Transverse colon (tissue), 4 donors: ENCODE measurements around the gene C17orf100. TPM values are rescaled to one million over a fixed set of nuclear protein-coding genes. Genes with fewer than 3 reads are reported as not detected.

Experiments
- DNase-seq: peaks from one replicate; pipeline ENCODE4 v3.0.0-alpha.2; 2019
- H3K27ac ChIP-seq, 4 donors: fragments of 200-600 bp; sonication (generic); 2 replicates each; pipeline ENCODE4 v1.5.1; 2016 to 2018; ENCODE audit warnings: inconsistent platforms in 4 of 4
- H3K27me3 ChIP-seq: fragments of 200-600 bp; sonication (generic); 2 replicates; pipeline ENCODE4 v1.5.1; 2017; ENCODE audit warnings: inconsistent platforms
- H3K36me3 ChIP-seq, 4 donors: fragments of 200-600 bp; sonication (generic); 2 replicates each; pipeline ENCODE4 v1.5.1; 2017 to 2019; ENCODE audit warnings: inconsistent platforms in 4 of 4
- H3K4me1 ChIP-seq, 4 donors: fragments of 200-600 bp; sonication (generic); 2 replicates each; pipeline ENCODE4 v1.5.1; 2017 to 2020; ENCODE audit warnings: inconsistent platforms in 4 of 4
- H3K4me3 ChIP-seq, 4 donors: fragments of 200-600 bp; sonication (generic); 1 replicate in 1 of 4; 2 replicates in 3 of 4; pipeline versions ENCODE4 v1.5.1 to v1.6.1; 2017 to 2019; ENCODE audit warnings: inconsistent platforms in 4 of 4
- H3K9me3 ChIP-seq, 2 donors: fragments of 200-600 bp; sonication (generic); 2 replicates each; pipeline ENCODE4 v1.5.1; 2017 to 2019; ENCODE audit warnings: inconsistent platforms in 2 of 2
- CTCF ChIP-seq, 5 experiments: fragments of 200-600 bp in 3 of 5; fragments of 450-650 bp in 2 of 5; sonication (generic) in 3 of 5; IDR thresholded peaks; 1 replicate in 2 of 5; 2 replicates in 3 of 5; pipeline ENCODE4 v1.5.1; 2016 to 2017; ENCODE audit warnings: antibody characterized with exemption in 5 of 5, inconsistent platforms in 3 of 5, mild to moderate bottlenecking in 2 of 5, moderate library complexity in 1 of 5
- EP300 ChIP-seq: sonication (generic); formaldehyde crosslinking; IDR thresholded peaks from one replicate; pipeline ENCODE4 v1.6.1; 2017; ENCODE audit warnings: antibody characterized with exemption, low read depth
- POLR2A ChIP-seq: fragments of 450-650 bp; IDR thresholded peaks from one replicate; pipeline ENCODE4 v1.6.1; 2016; ENCODE audit warnings: antibody characterized with exemption, mild to moderate bottlenecking, moderate library complexity
- POLR2AphosphoS5 ChIP-seq, 3 donors: sonication (generic); formaldehyde crosslinking; IDR thresholded peaks; one replicate each; pipeline ENCODE4 v1.6.1; 2016; ENCODE audit warnings: antibody characterized with exemption in 3 of 3
- WGBS, 2 donors: methylation state at CpG; one replicate each; pipeline ENCODE4 v1.1.5; 2018; ENCODE audit warnings: low coverage in 1 of 2; 5-methylcytosine and 5-hydroxymethylcytosine counted together
- in situ Hi-C, 4 donors: fragments of 200-750 bp; cut with MboI; loops; one replicate each; pipeline versions ENCODE4 v1.15.0 to v1.15.1; 2017; ENCODE audit warnings: low sequenced_read_pairs in 3 of 4, low pct_ligation_motif_present in 1 of 4, low pct_unique_long_range_greater_than_20kb in 1 of 4
- intact Hi-C: fragments of 100-400 bp; cut with DNase I; formaldehyde crosslinking; loops from one replicate; pipeline ENCODE4 v1.15.1; 2023; ENCODE audit warnings: low total_unique reads
- total RNA-seq, 4 donors: library from RNA; depleted of rRNA; stranded (reverse); fragments of >200 nt; gene quantifications; one replicate each; pipeline ENCODE4 v1.1.0, GENCODE V29; 2016

C17orf100 gene
- total RNA-seq, 4 donors from 2014 or later: 1.4 to 1.7 TPM; not detected in 2

- no peak for TF ChIP-seq POLR2AphosphoS5 (IDR thresholded peaks at IDR 0.05)
- peak; percentile 76 to 88 (median 79) for TF ChIP-seq CTCF (IDR thresholded peaks at IDR 0.05)
These were observed 14.5 kb downstream of the C17orf100 start for GRCh38 chr17:6666077-6666521.

GRCh38 chr17:6666557-6666956, 15.0 kb downstream of the C17orf100 start:
- intact Hi-C loops: loop anchor here (10.0 kb wide), 1 partner anchor 178 kb away; no protein-coding TSS in a partner anchor
- Histone ChIP-seq H3K36me3 (no peaks in the 10 kb centered on the region), H3K4me1 (peaks cover 0 to 4% (median 2%) of the 10 kb centered on the region in 4 donors), H3K27me3 (peaks cover 31% of the 10 kb centered on the region), H3K4me3 (no peak overlapping the region), H3K27ac (no peak overlapping the region), H3K9me3 (no peaks in the 10 kb centered on the region)
- 59 to 78% methylated on average over 5 to 6 of the region's 6 CpGs for WGBS, 2 donors
- no peak for DNase-seq
- TF ChIP-seq EP300 (no peak), POLR2A (no peak), CTCF (IDR thresholded peaks at IDR 0.05) (no peak), POLR2AphosphoS5 (IDR thresholded peaks at IDR 0.05) (no peak)
- in situ Hi-C loops: loop anchor here in 2 of 4 donors (10.0 to 25.0 kb wide), 3 partner anchors 178 to 346 kb away; partner anchors contain the start of genes BCL6B (in 1 of the 2) and RNASEK (in 1 of the 2)

More at GRCh38 chr17:6666077-6666521, 14.5 kb downstream of the C17orf100 start:
- WGBS, 2 donors: 19% methylated on average over 9 of the region's 9 CpGs; no CpG with 5 or more reads in 1 of the 2 donors
- Histone ChIP-seq H3K27ac (no peak overlapping the region), H3K27me3 (peaks cover 36% of the 10 kb centered on the region), H3K4me1 (peaks cover 0 to 5% (median 2%) of the 10 kb centered on the region in 4 donors), H3K4me3 (no peak overlapping the region), H3K9me3 (no peaks in the 10 kb centered on the region), H3K36me3 (no peaks in the 10 kb centered on the region)
- intact Hi-C loops: loop anchor here (10.0 kb wide), 1 partner anchor 179 kb away; no protein-coding TSS in a partner anchor
- in situ Hi-C loops: loop anchor here in 2 of 4 donors (10.0 to 25.0 kb wide), 3 partner anchors 179 to 346 kb away; partner anchors contain the start of genes BCL6B (in 1 of the 2) and RNASEK (in 1 of the 2)
- DNase-seq: peak; percentile 66

GRCh38 chr17:6667516-6667915, 16.0 kb downstream of the C17orf100 start:
- intact Hi-C loops: loop anchor here (10.0 kb wide), 1 partner anchor 177 kb away; no protein-coding TSS in a partner anchor
- H3K36me3 ChIP-seq: no peaks in the 10 kb centered on the region
- DNase-seq: no peak
- no peaks in the 10 kb centered on the region for H3K9me3 ChIP-seq
- no peak for TF ChIP-seq CTCF (IDR thresholded peaks at IDR 0.05)
- no peak for TF ChIP-seq POLR2AphosphoS5 (IDR thresholded peaks at IDR 0.05)
- no peak for TF ChIP-seq POLR2A
- TF ChIP-seq EP300: no peak
- no peak overlapping the region for H3K4me3 ChIP-seq
- in situ Hi-C loops: loop anchor here in 2 of 4 donors (10.0 to 25.0 kb wide), 3 partner anchors 177 to 345 kb away; partner anchors contain the start of genes BCL6B (in 1 of the 2) and RNASEK (in 1 of the 2)
- H3K27ac ChIP-seq: no peak overlapping the region
- peaks cover 0 to 4% (median 2%) of the 10 kb centered on the region in 4 donors for H3K4me1 ChIP-seq
- H3K27me3 ChIP-seq: peaks cover 25% of the 10 kb centered on the region
- WGBS, 2 donors: 56 to 60% methylated on average over 1 to 6 of the region's 6 CpGs

- intact Hi-C loops (loop anchor here (10.0 kb wide), 1 partner anchor 177 kb away; no protein-coding TSS in a partner anchor), in situ Hi-C loops (loop anchor here in 2 of 4 donors (10.0 to 25.0 kb wide), 3 partner anchors 177 to 344 kb away; partner anchors contain the start of genes BCL6B (in 1 of the 2) and RNASEK (in 1 of the 2))
- no peaks in the 10 kb centered on the region for H3K36me3 ChIP-seq
- peaks cover 18% of the 10 kb centered on the region for H3K27me3 ChIP-seq
- H3K9me3 ChIP-seq: no peaks in the 10 kb centered on the region
- DNase-seq: no peak
- TF ChIP-seq POLR2AphosphoS5 (IDR thresholded peaks at IDR 0.05): no peak
- TF ChIP-seq POLR2A: no peak
- TF ChIP-seq CTCF (IDR thresholded peaks at IDR 0.05): no peak
- TF ChIP-seq EP300: no peak
- peaks cover 0 to 4% (median 2%) of the 10 kb centered on the region in 4 donors for H3K4me1 ChIP-seq
- H3K27ac ChIP-seq: no peak overlapping the region
- H3K4me3 ChIP-seq: no peak overlapping the region
- WGBS, 2 donors: 58 to 88% methylated on average over 3 to 17 of the region's 17 CpGs
These were observed 16.7 kb downstream of the C17orf100 start for GRCh38 chr17:6668219-6668618.
